Liver (tissue), 3 donors: ENCODE data around the gene WASL.
A peak's percentile ranks its signal among the peaks of the same experiment; 100 is the strongest.

ENCODE experiments used
- EGR1 ChIP-seq, 2 donors: IDR thresholded peaks; 2 replicates each; pipeline ENCODE4 v1.6.1; 2016 to 2018; ENCODE audit warnings: antibody characterized with exemption in 2 of 2, low read depth in 2 of 2
- HNF4G ChIP-seq: IDR thresholded peaks from 2 replicates; pipeline ENCODE4 v1.6.1; 2016; ENCODE audit warnings: antibody characterized with exemption
- JUND ChIP-seq, 2 donors: IDR thresholded peaks; 2 replicates each; pipeline ENCODE4 v1.6.1; 2016; ENCODE audit warnings: antibody characterized with exemption in 2 of 2
- TAF1 ChIP-seq: conservative IDR thresholded peaks from 2 replicates; pipeline ENCODE4 v1.6.1; 2016; ENCODE audit warnings: antibody characterized with exemption, mild to moderate bottlenecking
- TF ChIP-seq, protein P1 (sequence below): fragments of 150-350 bp; IDR thresholded peaks from 2 replicates; pipeline ENCODE4 v1.5.1; 2017; ENCODE audit warnings: improper control_type of control experiment, low read depth, low read length; ENCODE audit not compliant: missing input control
- TF ChIP-seq, protein P2 (sequence below): IDR thresholded peaks from 2 replicates; pipeline ENCODE4 v1.6.1; 2016; ENCODE audit warnings: antibody characterized with exemption
- TF ChIP-seq, protein P3 (sequence below): IDR thresholded peaks from 2 replicates; pipeline ENCODE4 v1.6.1; 2016; ENCODE audit warnings: antibody characterized with exemption
- TF ChIP-seq, protein P4 (sequence below): IDR thresholded peaks from 2 replicates; pipeline ENCODE4 v1.6.1; 2016; ENCODE audit warnings: antibody characterized with exemption, mild to moderate bottlenecking
- donor health status: healthy.
- donor health status: healthy.

DNA sequence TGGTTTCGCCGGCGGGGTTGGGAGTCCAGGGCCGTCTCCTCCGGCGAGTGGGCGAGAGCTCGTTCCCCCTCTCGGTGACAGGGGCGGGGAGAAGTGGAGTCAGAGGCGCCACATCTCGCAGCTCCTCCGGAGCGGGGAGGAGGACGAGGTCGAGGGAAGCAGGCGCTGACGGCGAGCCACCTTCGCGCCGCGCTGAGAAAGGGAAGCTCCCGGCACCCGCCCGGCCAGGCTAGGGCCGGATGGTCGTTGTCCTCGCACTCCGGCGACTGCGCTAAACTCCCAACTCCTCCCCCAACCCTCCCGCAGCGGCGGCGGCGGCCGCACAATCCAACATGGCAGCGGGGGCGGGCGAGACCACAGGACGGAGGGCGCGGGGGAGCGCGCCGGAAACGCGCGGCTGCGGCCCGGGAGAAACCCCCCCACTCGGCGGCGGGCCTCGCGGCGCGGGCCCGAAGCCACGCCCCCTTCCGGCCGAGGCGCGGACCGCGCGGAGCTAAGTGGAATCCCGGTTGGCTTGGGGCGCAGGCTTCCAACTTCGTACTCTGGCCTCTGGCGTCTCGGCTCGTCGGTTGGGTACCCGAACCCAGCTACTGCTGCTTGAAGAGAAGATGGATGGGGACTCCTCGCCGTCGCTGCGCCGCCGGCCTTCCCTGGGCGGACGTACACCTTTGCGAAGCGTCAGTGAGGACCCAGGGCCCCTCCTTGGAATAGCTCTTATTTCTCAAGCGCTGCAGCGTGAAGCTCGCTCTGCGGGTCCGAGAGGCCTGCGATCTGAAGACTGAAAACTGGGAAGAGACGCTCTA is at the start of gene WASL:
- TF ChIP-seq, protein P1, sequence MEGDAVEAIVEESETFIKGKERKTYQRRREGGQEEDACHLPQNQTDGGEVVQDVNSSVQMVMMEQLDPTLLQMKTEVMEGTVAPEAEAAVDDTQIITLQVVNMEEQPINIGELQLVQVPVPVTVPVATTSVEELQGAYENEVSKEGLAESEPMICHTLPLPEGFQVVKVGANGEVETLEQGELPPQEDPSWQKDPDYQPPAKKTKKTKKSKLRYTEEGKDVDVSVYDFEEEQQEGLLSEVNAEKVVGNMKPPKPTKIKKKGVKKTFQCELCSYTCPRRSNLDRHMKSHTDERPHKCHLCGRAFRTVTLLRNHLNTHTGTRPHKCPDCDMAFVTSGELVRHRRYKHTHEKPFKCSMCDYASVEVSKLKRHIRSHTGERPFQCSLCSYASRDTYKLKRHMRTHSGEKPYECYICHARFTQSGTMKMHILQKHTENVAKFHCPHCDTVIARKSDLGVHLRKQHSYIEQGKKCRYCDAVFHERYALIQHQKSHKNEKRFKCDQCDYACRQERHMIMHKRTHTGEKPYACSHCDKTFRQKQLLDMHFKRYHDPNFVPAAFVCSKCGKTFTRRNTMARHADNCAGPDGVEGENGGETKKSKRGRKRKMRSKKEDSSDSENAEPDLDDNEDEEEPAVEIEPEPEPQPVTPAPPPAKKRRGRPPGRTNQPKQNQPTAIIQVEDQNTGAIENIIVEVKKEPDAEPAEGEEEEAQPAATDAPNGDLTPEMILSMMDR, result no peak
- no peak for TF ChIP-seq JUND (IDR thresholded peaks at IDR 0.05)
- TF ChIP-seq, protein P2, sequence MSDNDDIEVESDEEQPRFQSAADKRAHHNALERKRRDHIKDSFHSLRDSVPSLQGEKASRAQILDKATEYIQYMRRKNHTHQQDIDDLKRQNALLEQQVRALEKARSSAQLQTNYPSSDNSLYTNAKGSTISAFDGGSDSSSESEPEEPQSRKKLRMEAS, result peak; percentile 26
- TF ChIP-seq, protein P3, sequence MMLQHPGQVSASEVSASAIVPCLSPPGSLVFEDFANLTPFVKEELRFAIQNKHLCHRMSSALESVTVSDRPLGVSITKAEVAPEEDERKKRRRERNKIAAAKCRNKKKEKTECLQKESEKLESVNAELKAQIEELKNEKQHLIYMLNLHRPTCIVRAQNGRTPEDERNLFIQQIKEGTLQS, result no peak
- TF ChIP-seq EGR1 (IDR thresholded peaks at IDR 0.05; ENCODE audit: low read depth in 2 of 2), result no peak
- peak; percentile 89 for TF ChIP-seq TAF1
- TF ChIP-seq, protein P4, sequence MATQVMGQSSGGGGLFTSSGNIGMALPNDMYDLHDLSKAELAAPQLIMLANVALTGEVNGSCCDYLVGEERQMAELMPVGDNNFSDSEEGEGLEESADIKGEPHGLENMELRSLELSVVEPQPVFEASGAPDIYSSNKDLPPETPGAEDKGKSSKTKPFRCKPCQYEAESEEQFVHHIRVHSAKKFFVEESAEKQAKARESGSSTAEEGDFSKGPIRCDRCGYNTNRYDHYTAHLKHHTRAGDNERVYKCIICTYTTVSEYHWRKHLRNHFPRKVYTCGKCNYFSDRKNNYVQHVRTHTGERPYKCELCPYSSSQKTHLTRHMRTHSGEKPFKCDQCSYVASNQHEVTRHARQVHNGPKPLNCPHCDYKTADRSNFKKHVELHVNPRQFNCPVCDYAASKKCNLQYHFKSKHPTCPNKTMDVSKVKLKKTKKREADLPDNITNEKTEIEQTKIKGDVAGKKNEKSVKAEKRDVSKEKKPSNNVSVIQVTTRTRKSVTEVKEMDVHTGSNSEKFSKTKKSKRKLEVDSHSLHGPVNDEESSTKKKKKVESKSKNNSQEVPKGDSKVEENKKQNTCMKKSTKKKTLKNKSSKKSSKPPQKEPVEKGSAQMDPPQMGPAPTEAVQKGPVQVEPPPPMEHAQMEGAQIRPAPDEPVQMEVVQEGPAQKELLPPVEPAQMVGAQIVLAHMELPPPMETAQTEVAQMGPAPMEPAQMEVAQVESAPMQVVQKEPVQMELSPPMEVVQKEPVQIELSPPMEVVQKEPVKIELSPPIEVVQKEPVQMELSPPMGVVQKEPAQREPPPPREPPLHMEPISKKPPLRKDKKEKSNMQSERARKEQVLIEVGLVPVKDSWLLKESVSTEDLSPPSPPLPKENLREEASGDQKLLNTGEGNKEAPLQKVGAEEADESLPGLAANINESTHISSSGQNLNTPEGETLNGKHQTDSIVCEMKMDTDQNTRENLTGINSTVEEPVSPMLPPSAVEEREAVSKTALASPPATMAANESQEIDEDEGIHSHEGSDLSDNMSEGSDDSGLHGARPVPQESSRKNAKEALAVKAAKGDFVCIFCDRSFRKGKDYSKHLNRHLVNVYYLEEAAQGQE, result peak; percentile 78
- no peak for TF ChIP-seq HNF4G
